Omental fat pad (tissue), 4 donors: ENCODE measurements around the gene PCDHB9. TPM values are rescaled to one million over a fixed set of nuclear protein-coding genes. Genes with fewer than 3 reads are reported as not detected.
"Not testable (repeated sequence)": the region's sequence is repeated elsewhere in the genome, so short reads cannot be mapped to it uniquely, and the experiment has no call there.

ENCODE experiments used
- ATAC-seq: fragments of 150-250 bp; one replicate; pipeline ENCODE4 v1.9.1; 2016; ENCODE audit warnings: mild to moderate bottlenecking, moderate library complexity; ENCODE audit not compliant: low FRiP score
- DNase-seq: peaks from one replicate; pipeline ENCODE4 v3.0.0-alpha.2; 2019; ENCODE audit warnings: low spot score
- CTCF ChIP-seq, 3 donors: fragments of 450-650 bp; IDR thresholded peaks; one replicate each; pipeline ENCODE4 v1.5.1; 2016 to 2017; ENCODE audit warnings: antibody characterized with exemption in 3 of 3, mild to moderate bottlenecking in 3 of 3, moderate library complexity in 2 of 3
- total RNA-seq, 4 donors: library from RNA; depleted of rRNA; stranded (reverse); fragments of >200 nt; gene quantifications; one replicate each; pipeline ENCODE4 v1.1.0, GENCODE V29; 2016

The PCDHB9 gene
- total RNA-seq, 4 donors from 2014 or later = 1.3 to 4.7 (median 2.8) TPM

DNA sequence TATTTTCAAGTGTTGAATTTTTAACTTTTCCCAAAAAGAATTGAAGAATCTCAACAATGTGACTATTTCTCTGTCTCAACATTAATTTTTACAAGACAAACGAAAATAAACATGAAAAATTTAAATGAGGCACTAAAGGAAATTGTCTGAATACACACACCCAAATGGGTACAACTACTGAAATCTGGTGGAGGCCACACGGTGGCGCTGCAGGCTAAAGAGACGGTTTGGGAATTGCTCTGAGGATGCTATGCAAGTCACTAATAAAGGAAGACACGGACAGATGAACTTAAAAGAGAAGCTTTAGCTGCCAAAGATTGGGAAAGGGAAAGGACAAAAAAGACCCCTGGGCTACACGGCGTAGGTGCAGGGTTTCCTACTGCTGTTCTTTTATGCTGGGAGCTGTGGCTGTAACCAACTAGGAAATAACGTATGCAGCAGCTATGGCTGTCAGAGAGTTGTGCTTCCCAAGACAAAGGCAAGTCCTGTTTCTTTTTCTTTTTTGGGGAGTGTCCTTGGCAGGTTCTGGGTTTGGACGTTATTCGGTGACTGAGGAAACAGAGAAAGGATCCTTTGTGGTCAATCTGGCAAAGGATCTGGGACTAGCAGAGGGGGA, 5.3 kb downstream of the PCDHB9 start, which contains the start of gene PCDHB10:
Gene PCDHB10 (plus strand): TSS at position 244 of the 616 bp plus-strand sequence. CDS start 200 bp downstream, at position 444.
- no peak for ATAC-seq
- no peak for DNase-seq
- no peak for TF ChIP-seq CTCF (IDR thresholded peaks at IDR 0.05)

DNA sequence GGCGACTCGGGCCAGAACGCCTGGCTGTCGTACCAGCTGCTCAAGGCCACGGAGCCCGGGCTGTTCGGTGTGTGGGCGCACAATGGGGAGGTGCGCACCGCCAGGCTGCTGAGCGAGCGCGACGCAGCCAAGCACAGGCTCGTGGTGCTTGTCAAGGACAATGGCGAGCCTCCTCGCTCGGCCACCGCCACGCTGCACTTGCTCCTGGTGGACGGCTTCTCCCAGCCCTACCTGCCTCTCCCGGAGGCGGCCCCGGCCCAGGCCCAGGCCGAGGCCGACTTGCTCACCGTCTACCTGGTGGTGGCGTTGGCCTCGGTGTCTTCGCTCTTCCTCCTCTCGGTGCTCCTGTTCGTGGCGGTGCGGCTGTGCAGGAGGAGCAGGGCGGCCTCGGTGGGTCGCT, 7.4 kb downstream of the PCDHB9 start:
- not testable (repeated sequence) for DNase-seq, ATAC-seq

- DNase-seq = no peak
- ATAC-seq = no peak
- TF ChIP-seq CTCF (IDR thresholded peaks at IDR 0.05) = no peak
These were observed 9.4 kb downstream of the PCDHB9 start for GRCh38 chr5:141196363-141196762.

- DNase-seq = no peak
- no peak for TF ChIP-seq CTCF (IDR thresholded peaks at IDR 0.05)
- ATAC-seq = no peak
These were observed 12.6 kb downstream of the PCDHB9 start, which contains the start of gene PCDHB11 for GRCh38 chr5:141199359-141200235. Gene PCDHB11 (plus strand): TSS chr5:141199627. CDS start chr5:141199775, 148 bp downstream.

GRCh38 chr5:141201126-141201525, 14.2 kb downstream of the PCDHB9 start:
- ATAC-seq, DNase-seq: not testable (repeated sequence)

- not testable (repeated sequence) for DNase-seq, ATAC-seq
These were observed 14.7 kb downstream of the PCDHB9 start for GRCh38 chr5:141201646-141202045.

GRCh38 chr5:141208478-141208877, 21.5 kb downstream of the PCDHB9 start, which contains the start of gene PCDHB12:
Gene PCDHB12 (plus strand): TSS chr5:141208719. CDS start chr5:141208908, 189 bp downstream.
- DNase-seq (no peak), ATAC-seq (no peak)
- TF ChIP-seq CTCF (IDR thresholded peaks at IDR 0.05) = no peak

GRCh38 chr5:141210281-141210680, 23.3 kb downstream of the PCDHB9 start:
- not testable (repeated sequence) for ATAC-seq, DNase-seq

DNA sequence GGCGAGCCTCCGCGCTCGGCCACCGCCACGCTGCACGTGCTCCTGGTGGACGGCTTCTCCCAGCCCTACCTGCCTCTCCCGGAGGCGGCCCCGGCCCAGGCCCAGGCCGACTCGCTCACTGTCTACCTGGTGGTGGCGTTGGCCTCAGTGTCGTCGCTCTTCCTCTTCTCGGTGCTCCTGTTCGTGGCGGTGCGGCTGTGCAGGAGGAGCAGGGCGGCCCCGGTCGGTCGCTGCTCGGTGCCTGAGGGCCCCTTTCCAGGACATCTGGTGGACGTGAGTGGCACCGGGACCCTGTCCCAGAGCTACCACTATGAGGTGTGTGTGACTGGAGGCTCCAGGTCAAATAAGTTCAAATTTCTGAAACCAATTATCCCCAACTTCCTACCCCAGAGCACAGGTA, 23.9 kb downstream of the PCDHB9 start:
- ATAC-seq, DNase-seq: not testable (repeated sequence)

DNA sequence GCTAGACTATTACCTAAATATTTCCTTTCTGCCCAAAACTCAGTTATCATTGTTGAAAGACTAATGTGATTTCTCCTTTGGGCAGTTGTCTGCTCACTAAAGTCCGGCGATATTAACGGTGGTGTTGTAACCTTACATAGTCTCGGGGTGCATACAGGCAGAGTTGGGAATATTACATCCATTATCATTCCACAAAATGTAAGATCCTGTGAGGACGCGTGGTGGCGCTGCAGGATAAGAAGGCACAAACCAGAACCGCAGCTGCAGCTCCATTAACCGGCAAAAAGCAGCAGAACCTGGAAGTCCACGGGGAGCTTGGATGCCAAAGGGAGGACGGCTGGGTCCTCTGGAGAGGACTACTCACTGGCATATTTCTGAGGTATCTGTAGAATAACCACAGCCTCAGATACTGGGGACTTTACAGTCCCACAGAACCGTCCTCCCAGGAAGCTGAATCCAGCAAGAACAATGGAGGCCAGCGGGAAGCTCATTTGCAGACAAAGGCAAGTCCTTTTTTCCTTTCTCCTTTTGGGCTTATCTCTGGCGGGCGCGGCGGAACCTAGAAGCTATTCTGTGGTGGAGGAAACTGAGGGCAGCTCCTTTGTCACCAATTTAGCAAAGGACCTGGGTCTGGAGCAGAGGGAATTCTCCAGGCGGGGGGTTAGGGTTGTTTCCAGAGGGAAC, 26.8 kb downstream of the PCDHB9 start, which contains the start of gene PCDHB13:
Gene PCDHB13 (plus strand): TSS at position 264 of the 684 bp plus-strand sequence. CDS start 205 bp downstream, at position 469.
- not testable (repeated sequence) for ATAC-seq, DNase-seq

GRCh38 chr5:141214583-141214982, 27.6 kb downstream of the PCDHB9 start:
- DNase-seq, ATAC-seq: not testable (repeated sequence)

GRCh38 chr5:141215504-141215903, 28.5 kb downstream of the PCDHB9 start:
- DNase-seq, ATAC-seq: not testable (repeated sequence)

DNA sequence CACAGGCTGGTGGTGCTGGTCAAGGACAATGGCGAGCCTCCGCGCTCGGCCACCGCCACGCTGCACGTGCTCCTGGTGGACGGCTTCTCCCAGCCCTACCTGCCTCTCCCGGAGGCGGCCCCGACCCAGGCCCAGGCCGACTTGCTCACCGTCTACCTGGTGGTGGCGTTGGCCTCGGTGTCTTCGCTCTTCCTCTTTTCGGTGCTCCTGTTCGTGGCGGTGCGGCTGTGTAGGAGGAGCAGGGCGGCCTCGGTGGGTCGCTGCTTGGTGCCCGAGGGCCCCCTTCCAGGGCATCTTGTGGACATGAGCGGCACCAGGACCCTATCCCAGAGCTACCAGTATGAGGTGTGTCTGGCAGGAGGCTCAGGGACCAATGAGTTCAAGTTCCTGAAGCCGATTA, 29.1 kb downstream of the PCDHB9 start:
- ATAC-seq, DNase-seq: not testable (repeated sequence)
